Muscle of leg (tissue), 11 donors: Measurements from ENCODE around the gene IQCN. TPM values are rescaled to one million over a fixed set of nuclear protein-coding genes. Genes with fewer than 3 reads are reported as not detected.
A peak's percentile ranks its signal among the peaks of the same experiment; 100 is the strongest.

Source experiments
- DNase-seq: peaks from one replicate; pipeline ENCODE4 v3.0.0; 2013
- H3K27ac ChIP-seq: one replicate; pipeline ENCODE4 v1.5.1; 2013; ENCODE audit warnings: mild to moderate bottlenecking, low read length, control low read depth
- H3K27me3 ChIP-seq: one replicate; pipeline ENCODE4 v1.6.1; 2013; ENCODE audit warnings: low read length; ENCODE audit not compliant: control insufficient read depth, insufficient read depth
- H3K36me3 ChIP-seq: one replicate; pipeline ENCODE4 v1.6.1; 2013; ENCODE audit warnings: low read length; ENCODE audit not compliant: control insufficient read depth, insufficient read depth
- H3K4me1 ChIP-seq: one replicate; pipeline ENCODE4 v1.6.1; 2013; ENCODE audit warnings: low read length; ENCODE audit not compliant: control insufficient read depth, insufficient read depth
- H3K4me3 ChIP-seq: one replicate; pipeline ENCODE4 v1.5.1; 2013; ENCODE audit warnings: low read length, control low read depth
- H3K9me3 ChIP-seq: replicated peaks from 2 replicates; pipeline ENCODE4 v1.6.1; 2013; ENCODE audit warnings: low read depth, low read length; ENCODE audit not compliant: control insufficient read depth
- WGBS: methylation state at CpG from one replicate; pipeline ENCODE4 v1.1.5; 2013; ENCODE audit warnings: missing lambda C conversion rate; ENCODE audit not compliant: insufficient coverage; 5-methylcytosine and 5-hydroxymethylcytosine counted together
- polyA plus RNA-seq, 8 donors: library from polyadenylated mRNA; unstranded; fragments of 120-200 nt; gene quantifications; one replicate each; pipeline versions ENCODE4 v1.2.1 to v1.2.3, GENCODE V29; 2013; ENCODE audit warnings: inconsistent platforms in 1 of 8, low replicate concordance in 1 of 8; ENCODE audit not compliant: insufficient read length in 8 of 8, insufficient read depth in 1 of 8
- total RNA-seq: library from RNA; stranded (reverse); fragments of 120-200 nt; gene quantifications from one replicate; pipeline ENCODE4 v1.2.4, GENCODE V29; 2013

Gene IQCN
- total and polyA plus RNA-seq, 9 donors = 1.5 to 5.9 (median 3.1) TPM

- H3K36me3 ChIP-seq = no peaks in the 10 kb centered on the region
- no peaks in the 10 kb centered on the region for H3K9me3 ChIP-seq
- H3K4me1 ChIP-seq = peaks cover 30% of the 10 kb centered on the region
- 98% methylated on average over 4 of the region's 4 CpGs for WGBS
- H3K4me3 ChIP-seq = no peak overlapping the region
- H3K27me3 ChIP-seq = no peaks in the 10 kb centered on the region
- DNase-seq = no peak
- H3K27ac ChIP-seq = no peak overlapping the region
These were observed 20.8 kb upstream of the IQCN start for GRCh38 chr19:18295034-18295451.

- Histone ChIP-seq H3K9me3 (no peaks in the 10 kb centered on the region), H3K36me3 (no peaks in the 10 kb centered on the region), H3K4me1 (peaks cover 32% of the 10 kb centered on the region), H3K4me3 (no peak overlapping the region), H3K27me3 (no peaks in the 10 kb centered on the region), H3K27ac (no peak overlapping the region)
- no peak for DNase-seq
- WGBS = 61% methylated on average over 4 of the region's 9 CpGs
These were observed 20.2 kb upstream of the IQCN start for GRCh38 chr19:18294467-18294864.

GRCh38 chr19:18293642-18294466 is 19.6 kb upstream of the IQCN start:
- Histone ChIP-seq H3K4me1 (peaks cover 32% of the 10 kb centered on the region), H3K27ac (peak overlapping the region; percentile 95), H3K36me3 (no peaks in the 10 kb centered on the region), H3K4me3 (no peak overlapping the region), H3K27me3 (no peaks in the 10 kb centered on the region), H3K9me3 (no peaks in the 10 kb centered on the region)
- DNase-seq = no peak
- WGBS = 48% methylated on average over 9 of the region's 18 CpGs

- Histone ChIP-seq H3K4me1 (peaks cover 36% of the 10 kb centered on the region), H3K27me3 (no peaks in the 10 kb centered on the region), H3K4me3 (peak overlapping the region; percentile 68), H3K27ac (peak overlapping the region; percentile 95), H3K9me3 (no peaks in the 10 kb centered on the region), H3K36me3 (no peaks in the 10 kb centered on the region)
- peak; percentile 96 for DNase-seq
- 19% methylated on average over 16 of the region's 31 CpGs for WGBS
These were observed 18.8 kb upstream of the IQCN start for GRCh38 chr19:18292810-18293641.

GRCh38 chr19:18292462-18292809 is 18.2 kb upstream of the IQCN start:
- Histone ChIP-seq H3K9me3 (no peaks in the 10 kb centered on the region), H3K36me3 (no peaks in the 10 kb centered on the region), H3K4me3 (peak overlapping the region; percentile 68), H3K27me3 (no peaks in the 10 kb centered on the region), H3K4me1 (peaks cover 42% of the 10 kb centered on the region), H3K27ac (peak overlapping the region; percentile 95)
- 0% methylated on average over 6 of the region's 20 CpGs for WGBS
- DNase-seq = no peak

- Histone ChIP-seq H3K4me1 (peaks cover 42% of the 10 kb centered on the region), H3K27me3 (no peaks in the 10 kb centered on the region), H3K36me3 (no peaks in the 10 kb centered on the region), H3K9me3 (no peaks in the 10 kb centered on the region), H3K4me3 (peak overlapping the region; percentile 68), H3K27ac (peak overlapping the region; percentile 95)
- peak; percentile 93 for DNase-seq
- WGBS = under 1% methylated on average over 54 of the region's 75 CpGs
These were observed 17.6 kb upstream of the IQCN start for GRCh38 chr19:18291590-18292461.

GRCh38 chr19:18291019-18291524 is 16.8 kb upstream of the IQCN start:
- H3K27ac ChIP-seq = peak overlapping the region; percentile 95
- WGBS = 22% methylated on average over 13 of the region's 21 CpGs
- H3K4me1 ChIP-seq = peaks cover 46% of the 10 kb centered on the region
- H3K4me3 ChIP-seq = peak overlapping the region; percentile 68
- no peaks in the 10 kb centered on the region for H3K36me3 ChIP-seq
- no peaks in the 10 kb centered on the region for H3K9me3 ChIP-seq
- no peak for DNase-seq
- no peaks in the 10 kb centered on the region for H3K27me3 ChIP-seq

GRCh38 chr19:18290302-18291018 is 16.2 kb upstream of the IQCN start:
- 30% methylated on average over 4 of the region's 14 CpGs for WGBS
- Histone ChIP-seq H3K36me3 (no peaks in the 10 kb centered on the region), H3K27me3 (no peaks in the 10 kb centered on the region), H3K4me3 (no peak overlapping the region), H3K27ac (peak overlapping the region; percentile 45), H3K9me3 (no peaks in the 10 kb centered on the region), H3K4me1 (peaks cover 46% of the 10 kb centered on the region)
- no peak for DNase-seq
